SK-N-SH (cell line): ENCODE results near the gene NFKB1. TPM values are rescaled to one million over a fixed set of nuclear protein-coding genes. Genes with fewer than 3 reads are reported as not detected.
A peak's percentile ranks its signal among the peaks of the same experiment; 100 is the strongest.

Source experiments
- CTCF ChIA-PET: fragments of 300-600, 350-600 bp; formaldehyde crosslinking; extraction: SDS; loops from one replicate; lab custom pipeline; 2021; lab: Yijun Ruan, JAX
- POLR2A ChIA-PET: fragments of 350-600 bp; sonication (Branson Sonifier 250); formaldehyde crosslinking; extraction: SDS; loops from one replicate; lab custom pipeline; 2020; ENCODE audit warnings: antibody characterized with exemption, inconsistent platforms; lab: Yijun Ruan, JAX
- DNase-seq: peaks from one replicate; pipeline ENCODE4 v3.0.0; 2012
- H2AFZ ChIP-seq: fragments of 200-600 bp; sonication (generic); 2 replicates; pipeline ENCODE4 v1.8.1; 2016; ENCODE audit warnings: antibody characterized with exemption, mild to moderate bottlenecking, low read depth
- H3F3A ChIP-seq: fragments of 200-600 bp; sonication (generic); replicated peaks from 2 replicates; pipeline ENCODE3; 2016; ENCODE audit warnings: antibody characterized with exemption, mild to moderate bottlenecking; ENCODE audit not compliant: insufficient read depth
- H3K27ac ChIP-seq, 2 experiments: fragments of 200-500 bp in 1 of 2; fragments of 200-600 bp in 1 of 2; sonication (Bioruptor generic) in 1 of 2; sonication (generic), shearing (Covaris generic) in 1 of 2; 2 replicates each; pipeline versions ENCODE4 v1.5.1 to v1.6.1; 2014 to 2016; ENCODE audit warnings: low read depth in 2 of 2, inconsistent platforms in 1 of 2, low read length in 1 of 2, mild to moderate bottlenecking in 1 of 2, mixed read lengths in 1 of 2
- H3K27me3 ChIP-seq: fragments of 200-600 bp; sonication (generic), shearing (Covaris generic); 2 replicates; pipeline ENCODE4 v1.6.1; 2016; ENCODE audit warnings: mixed run types; ENCODE audit not compliant: insufficient read depth
- H3K36me3 ChIP-seq, 2 experiments: fragments of 200-500 bp in 1 of 2; fragments of 200-600 bp in 1 of 2; sonication (Bioruptor generic) in 1 of 2; sonication (generic) in 1 of 2; replicated peaks in 1 of 2; 2 replicates each; pipeline versions ENCODE3 to v1.5.1; 2014 to 2016; ENCODE audit warnings: low read length in 1 of 2, mild to moderate bottlenecking in 1 of 2; ENCODE audit not compliant: insufficient read depth in 2 of 2, control insufficient read depth in 1 of 2
- H3K4me1 ChIP-seq, 2 experiments: fragments of 200-500 bp in 1 of 2; fragments of 200-600 bp in 1 of 2; sonication (Bioruptor generic) in 1 of 2; sonication (generic), shearing (Covaris generic) in 1 of 2; 2 replicates each; pipeline versions ENCODE4 v1.5.1 to v1.6.1; 2014 to 2016; ENCODE audit warnings: low read depth in 1 of 2, low read length in 1 of 2, mixed run types in 1 of 2; ENCODE audit not compliant: insufficient read depth in 2 of 2, control insufficient read depth in 1 of 2
- H3K4me2 ChIP-seq: fragments of 200-600 bp; sonication (generic), shearing (Covaris generic); 2 replicates; pipeline ENCODE4 v1.6.1; 2017; ENCODE audit warnings: mixed run types
- H3K4me3 ChIP-seq, 2 experiments: fragments of 200-500 bp in 1 of 2; fragments of 200-600 bp in 1 of 2; sonication (Bioruptor generic) in 1 of 2; sonication (generic), shearing (Covaris generic) in 1 of 2; 2 replicates each; pipeline versions ENCODE4 v1.5.1 to v1.8.1; 2014 to 2016; ENCODE audit warnings: low read depth in 2 of 2, inconsistent platforms in 1 of 2, low read length in 1 of 2, mild to moderate bottlenecking in 1 of 2, mixed read lengths in 1 of 2, moderate library complexity in 1 of 2
- H3K79me2 ChIP-seq: fragments of 200-600 bp; sonication (generic); 2 replicates; pipeline ENCODE4 v1.8.1; 2017; ENCODE audit warnings: mild to moderate bottlenecking; ENCODE audit not compliant: insufficient read depth
- H3K9ac ChIP-seq: fragments of 200-600 bp; sonication (generic); 2 replicates; pipeline ENCODE4 v1.6.1; 2017; ENCODE audit warnings: mixed run types
- H3K9me2 ChIP-seq: fragments of 200-600 bp; sonication (generic); 2 replicates; pipeline ENCODE4 v1.6.1; 2017; ENCODE audit warnings: mixed run types
- H3K9me3 ChIP-seq: fragments of 200-600 bp; sonication (generic); 2 replicates; pipeline ENCODE4 v1.6.1; 2017; ENCODE audit warnings: mixed run types, mild to moderate bottlenecking, moderate library complexity
- H4K20me1 ChIP-seq: fragments of 200-600 bp; sonication (generic); 2 replicates; pipeline ENCODE4 v1.6.1; 2017; ENCODE audit warnings: mild to moderate bottlenecking, mixed run types; ENCODE audit not compliant: insufficient read depth
- CHD2 ChIP-seq: fragments of 150-350 bp; IDR thresholded peaks from 2 replicates; pipeline ENCODE4 v1.6.1; 2018; ENCODE audit warnings: low read length; ENCODE audit not compliant: partially characterized antibody
- EP300 ChIP-seq, 2 experiments: IDR thresholded peaks; 2 replicates each; pipeline versions ENCODE4 v1.4.0 to v1.6.1; 2012; ENCODE audit warnings: borderline replicate concordance in 1 of 2, low read depth in 1 of 2, low read length in 1 of 2
- EZH2phosphoT487 ChIP-seq: fragments of 200-600 bp; sonication (generic); IDR thresholded peaks from 2 replicates; pipeline ENCODE4 v1.6.1; 2017; ENCODE audit warnings: low read depth, mixed run types, mild to moderate bottlenecking, antibody characterized with exemption, moderate library complexity, borderline replicate concordance
- IRF3 ChIP-seq: fragments of 150-350 bp; IDR thresholded peaks from 2 replicates; pipeline ENCODE4 v1.6.1; 2016; ENCODE audit warnings: mild to moderate bottlenecking, low read depth, low read length
- MAX ChIP-seq: IDR thresholded peaks from 2 replicates; pipeline ENCODE4 v1.4.0; 2012; ENCODE audit warnings: low read depth
- MEF2A ChIP-seq: IDR thresholded peaks from 2 replicates; pipeline ENCODE4 v1.4.0; 2012; ENCODE audit warnings: low read depth, borderline replicate concordance
- NFIC ChIP-seq: IDR thresholded peaks from 2 replicates; pipeline ENCODE4 v1.4.0; 2012; ENCODE audit warnings: borderline replicate concordance
- RAD21 ChIP-seq: IDR thresholded peaks from 2 replicates; pipeline ENCODE4 v1.6.1; 2012; ENCODE audit warnings: mild to moderate bottlenecking, low read length
- RFX5 ChIP-seq: IDR thresholded peaks from 2 replicates; pipeline ENCODE4 v1.6.1; 2012; ENCODE audit warnings: mild to moderate bottlenecking, improper control_type of control experiment, low read length
- SMC3 ChIP-seq: IDR thresholded peaks from 2 replicates; pipeline ENCODE4 v1.6.1; 2012; ENCODE audit warnings: low read depth, low read length, improper control_type of control experiment
- TCF12 ChIP-seq: IDR thresholded peaks from 2 replicates; pipeline ENCODE4 v1.4.0; 2012
- TEAD4 ChIP-seq: IDR thresholded peaks from 2 replicates; pipeline ENCODE4 v1.4.0; 2012; ENCODE audit warnings: mild to moderate bottlenecking, borderline replicate concordance; ENCODE audit not compliant: insufficient read depth
- USF2 ChIP-seq: fragments of 150-350 bp; IDR thresholded peaks from 2 replicates; pipeline ENCODE4 v1.6.1; 2017; ENCODE audit warnings: antibody characterized with exemption, low read length, low read depth, borderline replicate concordance
- YY1 ChIP-seq: IDR thresholded peaks from 2 replicates; pipeline ENCODE4 v1.4.0; 2012; ENCODE audit warnings: low read depth, mild to moderate bottlenecking
- ZBTB33 ChIP-seq: IDR thresholded peaks from 2 replicates; pipeline ENCODE4 v1.4.0; 2012; ENCODE audit warnings: low read depth, borderline replicate concordance
- WGBS: methylation state at CpG from one replicate; pipeline ENCODE4 v1.1.6; 2017; ENCODE audit warnings: low lambda C conversion rate; 5-methylcytosine and 5-hydroxymethylcytosine counted together
- polyA plus RNA-seq, 3 experiments: library from polyadenylated mRNA; depleted of rRNA; stranded (reverse); fragments of >200 nt; gene quantifications; 2 replicates each; pipeline ENCODE4 v1.2.3, GENCODE V29; 2012
- TF ChIP-seq, protein P1 (sequence below): IDR thresholded peaks from 2 replicates; pipeline ENCODE4 v1.6.1; 2012; ENCODE audit warnings: mild to moderate bottlenecking, low read depth, low read length, moderate library complexity

The NFKB1 gene
- polyA plus RNA-seq, 1 of the 3 experiments (the other 2 are of a cell fraction): 14.1 TPM

DNA sequence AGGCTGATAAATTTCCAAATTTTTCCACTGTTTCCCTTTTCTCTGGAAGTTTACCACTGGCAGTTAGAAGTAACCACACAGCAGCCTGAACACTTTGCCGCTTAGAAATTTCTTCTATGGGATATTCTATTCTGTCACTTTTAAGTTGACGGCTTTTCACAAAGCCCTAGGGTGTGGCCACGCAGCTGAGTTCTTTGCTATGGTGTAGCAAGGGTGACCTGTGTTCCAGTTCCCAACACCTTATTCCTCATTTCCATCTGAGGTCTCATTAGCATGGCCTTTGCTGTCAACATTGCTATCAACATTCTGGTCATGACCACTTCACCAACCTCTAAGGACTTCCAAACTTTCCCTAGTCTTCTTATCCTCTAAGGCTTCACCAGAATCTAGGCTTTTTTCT, 45.4 kb upstream of the NFKB1 start (continued):
- TF ChIP-seq MAX (no peak), TEAD4 (no peak)

- CTCF ChIA-PET: no interaction called here
- WGBS: 45% methylated on average over 2 of the region's 2 CpGs
- H3K79me2 ChIP-seq: no peaks in the 10 kb centered on the region
Observed at GRCh38 chr4:102466298-102466697, 34.9 kb upstream of the NFKB1 start.

GRCh38 chr4:102469806-102470205, 31.4 kb upstream of the NFKB1 start:
- ChIA-PET CTCF (interaction anchor here (1.0 kb wide), 1 partner anchor 30 kb away, joined by 3 read pairs; no protein-coding TSS in a partner anchor), POLR2A (no interaction called here)
- no peaks in the 10 kb centered on the region for H3K79me2 ChIP-seq
- no peak for TF ChIP-seq RAD21
- TF ChIP-seq MEF2A: no peak
- TF ChIP-seq RFX5: no peak
- no peak for TF ChIP-seq SMC3
- no peak for TF ChIP-seq ZBTB33
- no peak for TF ChIP-seq NFIC
- no peak for TF ChIP-seq IRF3
- TF ChIP-seq EZH2phosphoT487: no peak
- TF ChIP-seq EP300 (IDR thresholded peaks at IDR 0.05; ENCODE audit: borderline replicate concordance in 1 of 2, low read depth in 1 of 2, low read length in 1 of 2): no peak
- no peak for TF ChIP-seq YY1

More at GRCh38 chr4:102466298-102466697, 34.9 kb upstream of the NFKB1 start:
- Histone ChIP-seq H2AFZ (no peak overlapping the region), H3K4me1 (no peaks in the 10 kb centered on the region; a peak in 1 of 4 replicates), H3K9ac (no peak overlapping the region), H3K27me3 (no peaks in the 10 kb centered on the region), H3K4me2 (no peak overlapping the region), H3K9me2 (no peaks in the 10 kb centered on the region), H4K20me1 (no peaks in the 10 kb centered on the region), H3K36me3 (no peaks in the 10 kb centered on the region), H3K9me3 (no peaks in the 10 kb centered on the region), H3K27ac (no peak overlapping the region), H3K4me3 (no peak overlapping the region), H3F3A (peaks cover 2% of the 10 kb centered on the region)
- POLR2A ChIA-PET: no interaction called here
- no peak for DNase-seq
- no peak for TF ChIP-seq TCF12
- no peak for TF ChIP-seq USF2
- TF ChIP-seq CHD2: no peak
- TF ChIP-seq, protein P1, sequence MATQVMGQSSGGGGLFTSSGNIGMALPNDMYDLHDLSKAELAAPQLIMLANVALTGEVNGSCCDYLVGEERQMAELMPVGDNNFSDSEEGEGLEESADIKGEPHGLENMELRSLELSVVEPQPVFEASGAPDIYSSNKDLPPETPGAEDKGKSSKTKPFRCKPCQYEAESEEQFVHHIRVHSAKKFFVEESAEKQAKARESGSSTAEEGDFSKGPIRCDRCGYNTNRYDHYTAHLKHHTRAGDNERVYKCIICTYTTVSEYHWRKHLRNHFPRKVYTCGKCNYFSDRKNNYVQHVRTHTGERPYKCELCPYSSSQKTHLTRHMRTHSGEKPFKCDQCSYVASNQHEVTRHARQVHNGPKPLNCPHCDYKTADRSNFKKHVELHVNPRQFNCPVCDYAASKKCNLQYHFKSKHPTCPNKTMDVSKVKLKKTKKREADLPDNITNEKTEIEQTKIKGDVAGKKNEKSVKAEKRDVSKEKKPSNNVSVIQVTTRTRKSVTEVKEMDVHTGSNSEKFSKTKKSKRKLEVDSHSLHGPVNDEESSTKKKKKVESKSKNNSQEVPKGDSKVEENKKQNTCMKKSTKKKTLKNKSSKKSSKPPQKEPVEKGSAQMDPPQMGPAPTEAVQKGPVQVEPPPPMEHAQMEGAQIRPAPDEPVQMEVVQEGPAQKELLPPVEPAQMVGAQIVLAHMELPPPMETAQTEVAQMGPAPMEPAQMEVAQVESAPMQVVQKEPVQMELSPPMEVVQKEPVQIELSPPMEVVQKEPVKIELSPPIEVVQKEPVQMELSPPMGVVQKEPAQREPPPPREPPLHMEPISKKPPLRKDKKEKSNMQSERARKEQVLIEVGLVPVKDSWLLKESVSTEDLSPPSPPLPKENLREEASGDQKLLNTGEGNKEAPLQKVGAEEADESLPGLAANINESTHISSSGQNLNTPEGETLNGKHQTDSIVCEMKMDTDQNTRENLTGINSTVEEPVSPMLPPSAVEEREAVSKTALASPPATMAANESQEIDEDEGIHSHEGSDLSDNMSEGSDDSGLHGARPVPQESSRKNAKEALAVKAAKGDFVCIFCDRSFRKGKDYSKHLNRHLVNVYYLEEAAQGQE: no peak

More at GRCh38 chr4:102469806-102470205, 31.4 kb upstream of the NFKB1 start:
- no peak for DNase-seq
- Histone ChIP-seq H3K9me3 (no peaks in the 10 kb centered on the region), H3K9ac (no peak overlapping the region), H3K36me3 (no peaks in the 10 kb centered on the region), H3K4me1 (no peaks in the 10 kb centered on the region; a peak in 1 of 4 replicates), H4K20me1 (no peaks in the 10 kb centered on the region), H3F3A (no peaks in the 10 kb centered on the region), H3K4me2 (no peak overlapping the region), H3K27me3 (no peaks in the 10 kb centered on the region), H3K27ac (no peak overlapping the region), H2AFZ (0 out of 2 replicates have a peak overlapping the region, but pooled peaks have one; percentile 54), H3K4me3 (no peak overlapping the region), H3K9me2 (no peaks in the 10 kb centered on the region)
- WGBS: 8% methylated on average over 1 of the region's 1 CpG
